ENCODE results near the gene CHEK1.
"Not testable (repeated sequence)": the region's sequence is repeated elsewhere in the genome, so short reads cannot be mapped to it uniquely, and the experiment has no call there.

The CHEK1 gene

DNA sequence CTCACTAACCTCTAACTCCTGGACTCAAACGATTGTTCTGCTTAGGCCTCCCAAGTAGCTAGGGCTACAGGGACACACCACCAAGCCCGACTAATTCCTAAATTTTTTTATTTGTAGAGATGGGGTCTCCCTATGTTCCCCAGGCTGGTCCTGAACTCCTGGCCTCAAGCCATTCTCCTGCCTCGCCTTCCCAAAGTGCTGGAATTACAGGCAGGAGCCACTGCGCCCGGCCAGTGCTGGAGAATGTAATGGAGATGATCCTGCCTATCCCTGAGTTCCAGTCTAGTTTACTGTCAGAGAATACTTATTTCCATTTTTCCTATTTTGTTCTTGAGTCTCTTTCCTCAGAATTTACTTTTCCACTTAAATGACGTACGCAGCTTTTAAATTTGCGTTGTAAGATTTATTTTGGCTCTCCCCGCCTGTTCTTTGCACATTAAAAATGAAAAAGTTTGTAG is at the start of gene CHEK1:
Gene CHEK1 (plus strand): TSS at position 408 of the 458 bp plus-strand sequence. CDS start 1,606 bp downstream, outside the sequence.
- DNase-seq (ENCODE audit: low read depth) = no peak

DNA sequence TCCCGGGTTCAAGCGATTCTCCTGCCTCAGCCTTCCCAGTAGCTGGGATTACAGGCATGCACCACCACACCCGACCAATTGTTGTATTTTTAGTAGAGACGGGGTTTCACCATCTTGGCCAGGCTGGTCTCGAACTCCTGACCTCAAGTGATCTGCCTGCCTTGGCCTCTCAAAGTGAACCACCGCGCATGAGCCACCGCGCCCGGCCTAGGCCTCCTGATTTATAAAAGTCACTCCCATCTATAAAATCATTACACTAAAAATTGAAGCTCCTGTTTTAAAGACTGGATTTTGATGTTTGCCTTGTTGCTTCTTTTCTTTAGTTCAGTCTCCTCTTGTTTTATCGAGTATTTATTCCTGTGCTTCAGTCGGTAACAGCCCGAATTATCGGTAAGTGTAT is 47.8 kb upstream of the CHEK1 start:
- not testable (repeated sequence) for DNase-seq (ENCODE audit: low read depth)

DNA sequence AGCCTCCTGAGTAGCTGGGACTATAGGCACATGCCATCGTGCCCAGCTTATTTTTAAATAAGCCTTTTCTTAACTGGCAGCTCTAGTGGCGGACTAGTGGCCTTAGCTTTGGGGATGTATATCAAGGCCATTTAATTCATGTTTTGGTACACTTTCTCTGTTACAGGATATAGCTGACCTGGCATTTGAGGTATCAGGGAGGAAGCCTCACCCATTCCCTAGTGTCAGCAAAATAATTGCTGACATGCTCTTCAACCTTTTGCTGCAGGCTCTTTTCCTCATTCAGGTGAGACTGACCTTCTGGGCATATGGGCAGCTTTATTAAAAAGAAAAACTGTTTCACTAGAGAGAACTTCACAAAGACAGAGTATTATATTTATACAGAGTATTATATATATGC is 46.2 kb upstream of the CHEK1 start:
- no peak for DNase-seq (ENCODE audit: low read depth)

DNA sequence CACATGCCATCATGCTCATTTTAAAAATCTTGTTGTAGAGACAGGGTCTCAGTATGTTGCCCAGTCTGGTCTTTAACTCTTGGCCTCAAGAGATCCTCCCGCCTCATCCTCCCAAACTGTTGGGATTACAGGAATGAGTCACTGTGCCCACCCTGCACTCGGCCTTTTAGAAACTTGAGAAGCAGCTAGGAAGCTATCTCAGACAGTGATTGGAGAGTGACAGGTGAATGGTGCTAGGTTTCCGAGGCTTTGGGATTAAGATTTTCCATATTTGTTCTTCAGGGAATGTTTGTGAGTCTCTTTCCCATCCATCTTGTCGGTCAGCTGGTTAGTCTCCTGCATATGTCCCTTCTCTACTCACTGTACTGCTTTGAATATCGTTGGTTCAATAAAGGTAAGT is 45.2 kb upstream of the CHEK1 start:
- DNase-seq (ENCODE audit: low read depth) = no peak

DNA sequence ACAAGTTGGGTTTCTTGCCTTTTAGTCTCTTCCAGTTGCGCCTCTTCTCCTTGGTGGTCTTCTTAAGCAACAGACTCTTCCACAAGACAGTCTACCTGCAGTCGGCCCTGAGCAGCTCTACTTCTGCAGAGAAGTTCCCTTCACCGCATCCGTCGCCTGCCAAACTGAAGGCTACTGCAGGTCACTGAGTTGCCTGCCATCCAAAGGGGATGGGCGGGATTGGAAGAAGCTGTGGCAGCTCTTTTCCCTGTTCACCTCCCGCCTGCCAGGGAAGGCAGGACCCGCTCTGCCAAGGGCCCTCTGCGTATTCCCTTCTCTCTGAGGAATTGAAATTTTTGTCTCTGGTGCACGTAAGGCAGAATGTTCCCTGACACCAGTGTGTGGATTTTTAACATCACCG is 41.5 kb upstream of the CHEK1 start:
- no peak for DNase-seq (ENCODE audit: low read depth)

DNA sequence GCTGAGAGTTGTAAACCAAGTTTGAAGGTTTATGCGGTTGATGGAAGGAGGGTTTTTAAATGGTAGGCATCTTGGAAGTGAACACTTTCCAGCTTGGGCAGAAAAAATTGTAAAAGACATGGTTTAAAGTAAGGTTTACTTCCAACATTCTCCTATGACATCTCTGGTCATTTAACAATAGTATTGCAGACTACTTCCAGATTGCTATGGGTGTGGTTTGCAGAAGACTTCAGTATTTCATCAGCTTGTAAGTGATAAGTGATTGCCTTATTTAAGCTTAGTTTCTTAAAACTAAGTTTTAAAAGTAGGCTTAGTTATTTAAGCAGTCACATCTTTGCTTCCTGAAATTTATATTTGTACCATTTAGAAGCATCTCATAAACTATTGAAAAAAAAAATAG is 39.5 kb upstream of the CHEK1 start:
- DNase-seq (ENCODE audit: low read depth) = no peak

DNA sequence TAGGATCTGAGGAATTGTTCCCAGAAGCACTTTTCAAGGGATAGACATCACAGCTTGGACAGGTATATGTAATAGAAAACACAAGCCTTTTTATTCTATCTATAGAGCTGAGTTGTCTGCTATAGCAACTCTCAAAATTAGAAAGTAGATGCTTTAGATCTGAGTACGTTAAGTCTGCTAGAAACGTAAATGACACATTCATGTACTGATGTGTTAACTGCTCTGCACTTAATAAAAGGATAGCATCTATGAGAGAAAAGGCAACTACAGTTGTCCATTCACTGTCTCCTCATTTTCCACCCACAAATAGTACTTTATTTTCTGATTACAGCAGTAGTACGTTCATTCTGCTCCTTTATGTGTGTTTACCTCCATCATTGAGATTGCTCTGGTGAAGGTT is 38.3 kb upstream of the CHEK1 start:
- DNase-seq (ENCODE audit: low read depth) = no peak

DNA sequence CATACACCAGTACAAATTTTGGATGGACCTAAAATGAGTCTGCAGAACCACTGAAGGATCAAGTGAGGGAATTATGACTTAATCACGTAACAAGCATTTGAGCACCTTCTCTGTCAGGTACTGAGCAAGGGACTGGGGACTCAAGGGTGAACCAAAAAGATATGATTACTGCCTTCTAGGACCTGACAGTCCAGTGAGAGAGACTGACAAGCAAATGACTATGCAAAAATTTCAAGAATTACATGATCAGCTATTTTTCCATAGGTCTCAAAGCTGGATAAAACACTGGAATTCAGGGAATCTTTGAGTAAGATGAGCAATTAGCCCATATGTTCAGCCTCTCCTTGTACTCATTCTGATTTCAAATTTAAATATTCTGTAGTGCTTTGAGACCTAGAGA is 37.5 kb upstream of the CHEK1 start:
- no peak for DNase-seq (ENCODE audit: low read depth)

DNA sequence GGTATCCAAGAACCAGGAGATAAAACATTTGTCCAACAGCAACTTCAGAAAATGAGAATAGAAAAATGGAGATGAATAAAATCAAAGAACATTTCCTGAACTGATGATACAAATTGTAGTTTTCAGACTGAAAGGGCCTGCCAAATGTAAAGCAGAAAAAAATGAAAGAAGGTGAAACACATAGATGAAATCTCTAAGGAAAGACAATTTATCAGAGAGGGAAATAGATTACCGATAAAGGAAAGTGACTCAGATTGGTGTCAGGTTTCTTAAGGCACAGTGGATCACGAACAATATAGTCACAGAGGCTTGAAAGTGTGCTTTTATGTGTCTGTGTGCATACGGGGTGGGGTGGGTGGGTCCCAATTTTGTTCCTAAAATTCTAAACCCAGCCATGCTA is 36.5 kb upstream of the CHEK1 start:
- DNase-seq (ENCODE audit: low read depth) = no peak

DNA sequence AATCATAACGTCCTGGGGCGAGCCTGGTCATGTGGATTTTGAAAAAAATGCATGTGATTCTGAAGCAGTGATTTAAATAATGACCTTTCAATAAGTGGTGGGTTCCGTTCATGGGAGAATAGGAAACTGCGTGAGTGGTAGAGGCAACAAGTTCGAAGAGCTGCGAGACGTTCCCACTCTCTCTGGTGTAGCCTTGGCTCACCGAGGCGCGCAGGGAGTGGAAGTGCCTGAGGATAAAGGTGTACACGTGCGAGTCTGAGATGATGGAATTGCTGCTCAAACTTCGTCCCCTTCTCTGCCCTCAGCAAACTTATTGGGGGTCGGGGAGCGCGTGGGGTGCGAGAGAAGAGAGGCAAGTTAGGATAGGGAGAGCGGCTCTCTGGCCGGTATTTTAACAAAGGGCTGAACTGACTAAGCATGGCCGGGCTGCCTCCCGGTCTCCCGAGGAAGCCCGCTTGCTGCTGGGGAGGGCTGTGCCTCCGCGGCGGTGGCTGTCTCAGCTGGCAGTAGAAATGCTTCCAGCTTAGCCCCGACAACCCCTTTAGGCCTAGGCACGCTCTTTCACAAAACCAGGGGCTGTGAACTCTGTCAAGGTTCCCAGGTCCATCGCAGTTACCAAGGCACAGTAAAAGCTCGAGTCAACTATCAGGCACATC is 33.2 kb upstream of the CHEK1 start:
- DNase-seq (ENCODE audit: low read depth) = no peak

DNA sequence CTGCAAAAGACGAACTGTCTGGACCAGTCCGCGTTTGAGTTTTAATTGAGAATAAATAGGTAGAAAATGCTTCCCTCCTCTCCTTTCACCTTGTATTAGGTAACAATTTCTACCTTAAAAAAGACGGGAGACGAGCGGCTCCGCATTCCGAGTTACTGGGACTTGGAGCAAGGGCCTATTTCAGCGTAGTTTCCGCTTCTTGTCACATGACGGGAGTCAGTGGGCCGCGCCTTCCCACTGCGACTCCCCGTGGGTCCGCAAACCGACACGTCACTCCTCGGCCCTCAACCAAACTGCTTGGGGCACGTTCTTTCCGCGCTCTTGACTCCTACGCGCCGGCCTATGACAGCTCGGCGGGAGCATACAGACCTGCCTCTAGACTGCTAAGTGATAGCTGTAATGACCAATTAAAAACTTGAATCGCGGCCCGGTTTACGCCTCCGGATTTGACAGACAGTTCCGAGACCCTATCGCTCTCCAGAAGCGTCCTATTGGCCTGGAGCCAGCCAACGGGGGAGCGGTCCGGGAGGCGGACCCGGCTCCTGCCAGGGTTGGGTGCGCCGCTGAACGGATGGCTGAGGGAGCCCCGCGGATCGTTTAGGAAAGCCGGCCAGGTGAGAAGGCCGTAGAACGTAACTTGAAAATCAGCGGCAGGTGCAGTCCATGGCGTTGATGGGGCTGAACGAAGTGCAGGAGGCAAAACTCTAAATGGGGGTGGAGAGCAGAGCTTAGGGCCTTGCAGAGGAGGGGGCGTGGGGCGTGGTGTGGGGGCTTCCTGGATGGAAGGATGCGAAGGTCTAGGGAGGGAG is 32.5 kb upstream of the CHEK1 start, which contains the start of gene STT3A:
Gene STT3A (plus strand): TSS at position 548 of the 809 bp plus-strand sequence. CDS start 3,064 bp downstream, outside the sequence.
- peak; percentile 100 for DNase-seq (ENCODE audit: low read depth)

DNA sequence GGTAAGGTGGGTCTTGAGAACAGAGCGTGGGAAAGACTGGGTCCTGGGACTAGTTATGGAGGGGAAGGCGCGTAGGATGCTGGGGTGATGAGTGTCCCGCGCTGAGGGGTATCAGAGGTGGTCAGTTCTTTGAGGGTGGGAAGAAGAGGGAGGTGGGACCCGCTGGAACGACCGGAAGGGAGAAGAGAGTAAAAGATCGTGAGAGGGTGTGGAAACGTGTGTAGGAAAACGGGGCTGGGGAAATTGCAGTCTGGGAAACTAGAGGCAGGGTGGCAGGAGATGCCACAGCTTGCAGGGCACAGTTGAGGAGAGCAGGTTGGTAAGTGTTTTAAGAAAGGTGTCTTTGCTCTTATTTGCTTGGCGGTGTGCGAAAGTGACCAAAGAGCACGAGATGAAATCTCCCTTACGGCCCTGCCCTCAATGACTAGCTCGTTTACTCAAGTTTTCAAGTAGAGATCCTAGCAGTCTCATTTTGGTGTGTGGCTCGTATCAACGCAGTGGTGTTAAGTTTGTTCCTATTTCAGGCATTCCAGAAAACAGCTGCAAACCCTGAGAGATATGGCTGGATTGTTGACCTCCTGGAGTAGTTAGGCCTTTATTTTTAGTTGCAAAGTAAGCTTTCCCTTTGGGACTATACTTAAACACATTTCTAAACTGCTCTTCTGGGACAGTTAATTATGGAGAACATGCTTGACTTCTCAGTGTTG is 31.7 kb upstream of the CHEK1 start:
- no peak for DNase-seq (ENCODE audit: low read depth)

DNA sequence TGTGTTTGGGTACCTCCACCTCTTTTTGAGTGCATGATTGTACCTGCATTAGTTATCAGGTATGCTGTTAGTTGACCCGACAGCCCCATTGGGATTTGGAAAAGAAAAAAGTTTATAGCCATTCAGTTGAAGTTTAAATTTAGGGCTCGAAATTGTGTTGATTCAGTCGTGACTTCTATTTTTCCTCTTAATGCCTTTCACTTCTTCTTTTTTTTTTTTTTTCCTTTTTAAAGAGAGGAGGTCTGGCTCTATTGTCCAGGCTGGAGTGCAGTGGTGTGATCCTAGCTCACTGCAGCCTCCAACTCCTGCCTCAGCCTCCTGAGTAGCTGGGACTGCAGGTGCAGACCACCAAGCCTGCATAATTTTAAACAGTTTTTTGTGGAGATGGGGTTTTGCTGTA is 30.0 kb upstream of the CHEK1 start:
- DNase-seq (ENCODE audit: low read depth) = no peak

DNA sequence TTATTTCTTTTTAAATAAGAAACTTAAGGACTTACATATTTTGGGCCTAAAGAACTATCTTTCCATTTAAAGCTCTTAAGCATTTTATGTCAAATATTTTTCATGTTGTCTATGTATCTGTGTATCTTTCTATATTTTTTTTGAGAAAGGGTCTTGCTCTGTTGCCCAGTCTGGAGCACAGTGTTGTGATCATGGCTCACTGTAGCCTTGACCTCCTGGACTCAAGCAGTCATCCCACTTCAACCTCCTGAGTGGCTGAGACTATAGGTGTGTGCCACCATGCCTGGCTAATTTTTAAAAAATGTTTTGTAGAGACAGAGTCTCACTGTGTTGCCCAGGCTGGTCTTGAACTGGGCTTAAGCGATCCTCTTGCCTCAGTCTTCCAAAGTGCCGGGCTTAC is 24.3 kb upstream of the CHEK1 start:
- DNase-seq (ENCODE audit: low read depth) = no peak

DNA sequence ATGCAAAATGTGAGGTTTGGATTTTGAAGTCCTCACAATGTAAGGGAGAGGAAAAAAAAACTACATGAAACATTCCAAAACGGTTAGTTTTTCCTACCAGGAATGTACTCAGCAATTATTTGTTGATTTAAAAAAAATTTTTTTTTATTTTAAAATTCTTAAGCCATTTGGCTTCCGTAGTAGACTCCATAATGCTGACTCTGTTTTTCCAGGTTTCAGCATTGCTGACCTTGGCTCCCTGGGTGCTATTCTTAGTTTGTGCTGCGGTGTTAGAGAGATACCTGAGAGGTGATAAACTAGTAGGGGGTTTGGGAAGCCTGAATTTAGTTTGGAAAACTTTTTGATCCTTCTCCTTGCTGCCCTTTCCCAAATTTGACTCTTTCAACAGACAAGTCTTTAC is 21.8 kb upstream of the CHEK1 start:
- no peak for DNase-seq (ENCODE audit: low read depth)

DNA sequence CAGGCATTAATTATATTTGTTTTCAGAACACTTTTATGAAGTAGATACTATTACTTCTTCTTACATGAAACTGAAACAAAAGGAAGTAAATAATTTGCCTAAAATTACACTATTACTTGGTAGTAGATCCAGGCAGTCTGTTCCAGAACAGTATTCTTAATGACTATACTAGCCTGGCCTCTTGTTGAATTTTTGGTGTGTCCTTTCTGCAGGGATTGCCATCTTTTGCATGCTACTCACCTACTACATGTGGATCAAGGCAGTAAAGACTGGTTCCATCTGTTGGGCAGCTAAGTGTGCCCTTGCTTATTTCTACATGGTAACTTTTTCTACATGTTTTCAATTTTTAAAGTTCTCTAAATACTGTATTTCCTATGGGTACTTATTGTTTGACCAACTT is 19.5 kb upstream of the CHEK1 start:
- DNase-seq (ENCODE audit: low read depth) = no peak

DNA sequence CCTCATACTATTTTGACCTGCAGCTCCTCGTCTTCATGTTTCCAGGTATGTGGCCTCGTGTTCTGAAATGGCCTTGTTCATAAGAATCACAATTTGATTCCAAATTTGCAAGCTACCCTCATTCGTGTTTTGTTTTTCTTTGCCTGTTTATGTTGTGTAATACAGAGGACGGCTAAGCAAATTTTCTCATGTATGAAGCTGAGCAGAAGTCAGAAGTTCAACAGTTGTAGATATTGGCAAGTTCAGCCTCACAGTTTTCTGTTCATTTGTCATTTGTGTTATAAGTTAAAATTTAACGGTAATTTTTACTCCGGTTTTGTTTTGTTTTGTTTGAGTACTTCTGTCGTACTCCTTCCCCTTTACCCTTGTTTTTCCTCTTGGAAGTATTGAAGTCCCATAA is 15.4 kb upstream of the CHEK1 start:
- no peak for DNase-seq (ENCODE audit: low read depth)

DNA sequence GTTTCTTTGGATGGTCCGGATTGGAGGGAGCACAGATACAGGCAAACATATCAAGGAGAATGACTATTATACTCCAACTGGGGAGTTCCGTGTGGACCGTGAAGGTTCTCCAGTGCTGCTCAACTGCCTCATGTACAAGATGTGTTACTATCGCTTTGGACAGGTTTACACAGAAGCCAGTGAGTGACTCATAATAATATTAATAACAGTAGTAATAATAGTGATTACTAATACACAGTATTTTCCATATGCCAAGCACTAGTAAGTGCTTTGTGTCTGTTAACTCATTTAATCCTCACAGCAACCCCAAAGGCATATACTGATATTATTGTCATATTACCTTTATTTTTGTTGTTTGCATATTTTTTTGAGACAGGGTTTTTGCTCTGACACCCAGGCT is 6.6 kb upstream of the CHEK1 start:
- DNase-seq (ENCODE audit: low read depth) = no peak

DNA sequence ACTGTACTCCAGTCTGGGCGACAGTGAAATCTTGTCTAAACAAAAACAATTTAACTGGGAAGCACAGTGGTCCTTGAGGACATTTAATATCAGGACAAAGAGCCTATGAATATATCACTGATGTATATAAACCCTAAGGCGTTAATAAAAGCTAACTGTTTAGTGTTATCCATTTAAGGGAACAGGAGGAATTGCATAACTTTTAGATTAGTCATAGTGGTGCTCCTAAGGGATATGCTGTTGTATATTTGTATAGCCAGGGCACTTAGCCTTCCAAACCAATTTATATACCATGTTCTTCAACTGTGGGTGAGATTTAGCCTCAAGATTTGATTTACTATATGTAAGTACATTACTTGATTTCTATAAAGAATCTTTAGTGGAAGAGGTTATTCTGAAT is 3.0 kb upstream of the CHEK1 start:
- DNase-seq (ENCODE audit: low read depth) = no peak

DNA sequence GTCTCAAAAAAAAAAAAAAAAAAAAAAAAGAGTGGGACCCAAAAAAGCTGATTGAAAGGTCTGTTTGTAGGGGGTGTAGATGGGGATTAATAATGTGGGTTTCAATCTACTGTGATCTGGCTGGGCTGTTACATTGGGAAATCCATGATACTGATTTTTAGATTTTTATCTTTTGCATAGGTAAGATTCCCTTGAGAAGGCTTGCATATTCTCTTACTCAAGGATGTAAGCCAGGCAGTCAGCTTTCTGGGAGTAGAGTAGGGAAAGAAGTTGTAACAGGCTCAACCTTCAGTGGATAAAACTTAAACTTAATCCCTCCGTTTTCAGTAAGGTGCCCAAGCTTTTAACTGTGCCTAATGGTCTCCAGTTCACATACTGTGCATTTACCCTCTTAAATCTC is 1.9 kb upstream of the CHEK1 start:
- no peak for DNase-seq (ENCODE audit: low read depth)

DNA sequence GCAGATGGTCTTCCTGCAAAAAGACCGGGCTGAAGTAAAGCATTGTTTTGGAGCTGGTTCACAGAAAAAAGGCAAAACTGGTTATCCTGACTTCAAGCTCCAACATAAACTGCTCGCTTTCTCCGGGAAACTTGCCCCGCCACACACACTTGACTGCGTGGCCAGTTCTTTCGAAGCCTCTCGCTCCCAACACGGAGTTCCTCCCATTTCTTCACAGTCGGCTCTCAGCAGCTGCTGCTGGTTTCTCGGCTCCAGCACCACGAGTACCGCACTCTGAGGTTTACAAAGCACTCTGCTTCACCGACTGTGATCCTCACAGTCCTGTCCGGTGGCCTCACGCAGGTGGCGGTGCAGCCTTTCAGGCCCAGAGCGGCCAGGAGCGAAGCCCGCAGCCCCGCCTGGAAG is 264 bp downstream of the CHEK1 start:
- DNase-seq (ENCODE audit: low read depth) = no peak

DNA sequence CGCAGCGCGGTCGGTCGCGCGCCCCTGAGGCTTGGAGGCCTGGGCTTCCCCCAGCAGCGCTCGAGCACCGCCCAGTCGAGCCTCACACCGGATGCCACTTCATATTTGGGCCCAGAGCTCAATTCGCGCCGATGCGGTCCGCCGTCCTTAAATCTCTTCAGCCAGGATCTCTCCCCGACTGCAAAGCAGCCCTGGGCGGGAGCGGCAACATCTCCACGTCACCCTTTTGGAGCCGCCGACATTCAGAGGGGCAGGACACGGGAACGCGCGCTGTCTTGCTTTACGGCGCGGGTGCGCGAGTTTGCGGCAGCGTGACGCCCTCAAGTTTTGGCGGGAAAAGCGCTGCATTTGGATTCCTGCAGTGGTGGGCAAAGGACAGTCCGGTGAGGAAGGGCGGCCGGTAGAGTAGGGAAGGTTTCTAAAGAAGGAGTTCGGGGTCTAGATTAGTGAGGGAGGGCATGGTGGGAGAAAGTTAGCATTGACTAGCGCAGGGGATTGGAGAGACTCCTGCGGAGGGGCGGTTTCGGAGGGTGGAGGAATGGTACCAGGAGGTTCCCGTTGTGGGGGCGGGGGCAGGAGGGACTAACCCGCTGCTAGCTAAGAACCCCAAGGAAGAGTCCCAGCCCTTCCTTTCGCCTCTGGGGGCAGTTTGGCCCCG is 796 bp downstream of the CHEK1 start:
- DNase-seq (ENCODE audit: low read depth) = peak; percentile 57

Measured in non-pigmented ciliary epithelial cell (primary cell).